ENCODE measurements around the gene PPP1R8.

DNA sequence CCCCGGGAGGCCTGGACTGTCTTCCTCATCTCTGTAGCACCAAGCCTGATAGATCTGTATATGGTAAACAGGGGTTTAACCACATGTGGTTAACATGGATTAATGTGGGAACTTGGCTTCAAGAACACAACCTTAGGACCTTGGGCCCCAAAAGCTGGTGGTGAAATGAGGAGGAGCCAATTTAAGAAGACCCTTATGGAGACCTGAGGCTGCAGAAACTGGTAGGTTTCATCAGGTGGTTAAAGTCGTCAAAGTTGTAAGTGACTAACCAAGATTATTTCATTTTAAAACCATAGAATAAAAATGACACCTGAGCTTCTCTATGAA, 55.7 kb downstream of the PPP1R8 start:
- TF ChIP-seq, protein P1, sequence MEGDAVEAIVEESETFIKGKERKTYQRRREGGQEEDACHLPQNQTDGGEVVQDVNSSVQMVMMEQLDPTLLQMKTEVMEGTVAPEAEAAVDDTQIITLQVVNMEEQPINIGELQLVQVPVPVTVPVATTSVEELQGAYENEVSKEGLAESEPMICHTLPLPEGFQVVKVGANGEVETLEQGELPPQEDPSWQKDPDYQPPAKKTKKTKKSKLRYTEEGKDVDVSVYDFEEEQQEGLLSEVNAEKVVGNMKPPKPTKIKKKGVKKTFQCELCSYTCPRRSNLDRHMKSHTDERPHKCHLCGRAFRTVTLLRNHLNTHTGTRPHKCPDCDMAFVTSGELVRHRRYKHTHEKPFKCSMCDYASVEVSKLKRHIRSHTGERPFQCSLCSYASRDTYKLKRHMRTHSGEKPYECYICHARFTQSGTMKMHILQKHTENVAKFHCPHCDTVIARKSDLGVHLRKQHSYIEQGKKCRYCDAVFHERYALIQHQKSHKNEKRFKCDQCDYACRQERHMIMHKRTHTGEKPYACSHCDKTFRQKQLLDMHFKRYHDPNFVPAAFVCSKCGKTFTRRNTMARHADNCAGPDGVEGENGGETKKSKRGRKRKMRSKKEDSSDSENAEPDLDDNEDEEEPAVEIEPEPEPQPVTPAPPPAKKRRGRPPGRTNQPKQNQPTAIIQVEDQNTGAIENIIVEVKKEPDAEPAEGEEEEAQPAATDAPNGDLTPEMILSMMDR (IDR thresholded peaks at IDR 0.05), result no peak
- no peak for TF ChIP-seq POLR2A (IDR thresholded peaks at IDR 0.05)
- no peak for TF ChIP-seq EP300 (IDR thresholded peaks at IDR 0.05)

Measured in ovary (tissue), 3 donors.